Tibial artery (tissue), 4 donors: ENCODE data around the gene PIP5K1B.

Experiments used
- DNase-seq, 2 donors: peaks; one replicate each; pipeline ENCODE4 v3.0.0-alpha.2; 2019
- H3K27ac ChIP-seq, 2 donors: fragments of 200-600 bp; sonication (generic) in 1 of 2; 1 replicate in 1 of 2; 2 replicates in 1 of 2; pipeline ENCODE4 v1.5.1; 2018 to 2019; ENCODE audit warnings: mild to moderate bottlenecking in 1 of 2
- H3K27me3 ChIP-seq, 2 donors: fragments of 200-600 bp; sonication (generic) in 1 of 2; one replicate each; pipeline versions ENCODE4 v1.5.1 to v1.6.0; 2016 to 2019
- H3K36me3 ChIP-seq, 3 donors: fragments of 200-600 bp; sonication (generic) in 2 of 3; one replicate each; pipeline ENCODE4 v1.5.1; 2016 to 2019; ENCODE audit warnings: mild to moderate bottlenecking in 2 of 3
- H3K4me1 ChIP-seq, 4 donors: fragments of 200-600 bp; sonication (generic) in 2 of 4; 1 replicate in 3 of 4; 2 replicates in 1 of 4; pipeline ENCODE4 v1.5.1; 2016 to 2019
- H3K4me3 ChIP-seq, 2 donors: fragments of 200-600 bp; sonication (generic) in 1 of 2; 1 replicate in 1 of 2; 2 replicates in 1 of 2; pipeline ENCODE4 v1.5.1; 2018 to 2019; ENCODE audit warnings: mild to moderate bottlenecking in 2 of 2
- H3K9me3 ChIP-seq, 3 donors: fragments of 200-600 bp; sonication (generic) in 1 of 3; one replicate each; pipeline ENCODE4 v1.5.1; 2016 to 2019
- CTCF ChIP-seq, 2 experiments: fragments of 200-600 bp in 1 of 2; fragments of 450-650 bp in 1 of 2; IDR thresholded peaks; one replicate each; pipeline ENCODE4 v1.5.1; 2017 to 2019; ENCODE audit warnings: antibody characterized with exemption in 2 of 2, mild to moderate bottlenecking in 1 of 2, moderate library complexity in 1 of 2
- intact Hi-C: fragments of 100-400 bp; cut with DNase I; formaldehyde crosslinking; loops from one replicate; pipeline ENCODE4 v1.15.0; 2023; ENCODE audit warnings: low total_unique reads

PIP5K1B gene

GRCh38 chr9:68672625-68673024, 32.4 kb upstream of the PIP5K1B start:
- Histone ChIP-seq H3K4me1 (no peaks in the 10 kb centered on the region), H3K27me3 (peaks cover 0 to 4% of the 10 kb centered on the region in 2 donors), H3K27ac (no peak overlapping the region), H3K4me3 (no peak overlapping the region), H3K36me3 (no peaks in the 10 kb centered on the region), H3K9me3 (no peaks in the 10 kb centered on the region)
- DNase-seq: no peak
- no peak for TF ChIP-seq CTCF (IDR thresholded peaks at IDR 0.05)
- intact Hi-C loops: no loop called here

DNA sequence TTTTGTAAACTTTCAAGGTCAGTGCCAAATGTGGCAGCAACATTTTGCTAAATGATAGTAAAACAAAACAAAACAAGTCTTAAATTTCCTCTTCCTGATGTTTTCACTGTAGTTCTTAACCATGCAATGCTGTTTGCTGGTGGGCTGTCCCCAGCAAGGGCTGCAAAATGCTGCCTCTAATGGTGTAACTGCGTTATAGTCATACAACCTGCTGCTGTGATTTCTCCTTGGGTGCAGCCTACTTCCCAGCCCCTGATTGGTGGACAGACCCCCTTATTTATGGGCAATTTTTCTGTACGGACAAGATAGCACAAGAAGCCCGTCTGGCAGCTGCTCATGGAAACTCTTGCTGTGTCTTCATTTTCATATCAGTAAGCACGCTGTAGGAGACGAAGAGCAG, 26.6 kb upstream of the PIP5K1B start:
- no peaks in the 10 kb centered on the region for H3K4me1 ChIP-seq
- H3K27me3 ChIP-seq: peaks cover 0 to 4% of the 10 kb centered on the region in 2 donors
- no peak for TF ChIP-seq CTCF (IDR thresholded peaks at IDR 0.05)
- no peaks in the 10 kb centered on the region for H3K9me3 ChIP-seq
- no peak overlapping the region for H3K27ac ChIP-seq
- H3K4me3 ChIP-seq: no peak overlapping the region
- intact Hi-C loops: no loop called here
- H3K36me3 ChIP-seq: no peaks in the 10 kb centered on the region
- DNase-seq: no peak

GRCh38 chr9:68683433-68683832, 21.6 kb upstream of the PIP5K1B start:
- Histone ChIP-seq H3K9me3 (no peaks in the 10 kb centered on the region), H3K27ac (no peak overlapping the region), H3K36me3 (no peaks in the 10 kb centered on the region), H3K4me1 (no peaks in the 10 kb centered on the region), H3K4me3 (no peak overlapping the region), H3K27me3 (no peaks in the 10 kb centered on the region)
- no peak for DNase-seq
- TF ChIP-seq CTCF (IDR thresholded peaks at IDR 0.05): no peak
- intact Hi-C loops: no loop called here

DNA sequence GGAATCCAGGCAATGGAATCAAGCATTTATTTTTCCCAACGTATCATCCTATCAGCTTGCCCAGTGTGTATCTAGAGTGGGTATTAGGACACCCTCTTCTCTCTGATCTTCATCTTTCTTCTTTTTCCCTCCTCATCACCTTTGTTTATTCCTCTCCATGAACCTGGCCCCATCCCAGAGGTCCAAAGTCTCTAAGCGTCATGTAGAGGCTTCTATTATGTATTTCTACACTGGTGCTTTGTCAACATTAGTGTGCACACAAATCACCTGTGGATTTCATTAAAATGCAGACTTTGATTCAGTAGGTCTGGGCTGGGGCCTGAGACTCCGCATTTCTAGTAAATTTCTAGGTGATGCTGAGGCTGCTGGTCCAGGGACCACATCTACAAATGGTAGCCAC, 19.8 kb upstream of the PIP5K1B start:
- H3K36me3 ChIP-seq: no peaks in the 10 kb centered on the region
- no peak for TF ChIP-seq CTCF (IDR thresholded peaks at IDR 0.05)
- peaks cover 0 to 12% (median 4%) of the 10 kb centered on the region in 4 donors for H3K4me1 ChIP-seq
- intact Hi-C loops: no loop called here
- H3K9me3 ChIP-seq: no peaks in the 10 kb centered on the region
- no peak overlapping the region for H3K27ac ChIP-seq
- H3K27me3 ChIP-seq: no peaks in the 10 kb centered on the region
- no peak overlapping the region for H3K4me3 ChIP-seq
- DNase-seq: no peak

DNA sequence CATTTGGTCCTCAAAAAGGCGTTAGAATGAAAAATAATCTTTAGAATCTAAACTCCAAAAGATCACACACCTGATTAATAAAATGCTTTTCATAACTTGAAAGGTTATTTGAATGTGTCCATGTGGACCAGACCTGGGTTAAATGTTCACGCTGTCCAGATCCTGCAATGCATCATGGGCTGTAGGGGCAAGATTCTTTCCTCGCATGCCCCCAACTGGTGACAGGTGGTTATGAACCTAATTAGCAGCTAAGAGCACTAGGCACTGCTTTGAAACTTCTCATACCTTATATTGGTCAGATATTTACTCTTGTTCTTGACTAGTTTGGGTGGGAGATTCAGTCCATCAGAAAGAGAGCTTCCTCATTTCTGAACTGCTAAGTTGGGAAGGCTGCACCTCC, 19.3 kb upstream of the PIP5K1B start:
- Histone ChIP-seq H3K4me3 (no peak overlapping the region), H3K27me3 (no peaks in the 10 kb centered on the region), H3K36me3 (no peaks in the 10 kb centered on the region), H3K9me3 (no peaks in the 10 kb centered on the region), H3K4me1 (peaks cover 0 to 17% (median 4%) of the 10 kb centered on the region in 4 donors), H3K27ac (no peak overlapping the region)
- intact Hi-C loops: no loop called here
- DNase-seq: no peak
- TF ChIP-seq CTCF (IDR thresholded peaks at IDR 0.05): no peak

DNA sequence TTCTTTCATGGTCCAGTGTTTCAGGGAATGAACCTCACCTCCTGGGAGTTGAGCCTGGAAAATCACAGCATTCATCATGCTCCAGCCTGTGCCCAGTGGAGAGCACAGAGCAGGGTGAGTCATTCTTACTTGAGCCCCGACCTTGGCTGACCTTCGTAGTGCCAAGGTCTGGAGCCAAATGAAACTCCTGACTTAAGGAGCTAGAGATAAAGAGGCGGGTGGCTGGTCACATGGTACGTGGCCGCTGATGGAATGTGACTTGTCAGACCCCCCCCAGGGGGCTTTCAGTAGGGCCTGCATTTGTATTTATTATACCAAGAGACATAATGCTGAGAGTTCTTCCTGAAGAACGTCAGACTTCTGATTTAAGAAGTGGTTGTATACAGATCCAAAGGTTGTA, 15.0 kb upstream of the PIP5K1B start:
- Histone ChIP-seq H3K36me3 (no peaks in the 10 kb centered on the region), H3K4me1 (peaks cover 0 to 17% (median 4%) of the 10 kb centered on the region in 4 donors), H3K9me3 (no peaks in the 10 kb centered on the region), H3K4me3 (no peak overlapping the region), H3K27me3 (no peaks in the 10 kb centered on the region), H3K27ac (peak overlapping the region; percentile 34 to 55)
- peak; percentile 53 to 91 for DNase-seq
- intact Hi-C loops: no loop called here
- no peak for TF ChIP-seq CTCF (IDR thresholded peaks at IDR 0.05)
